AG08395 (cell line): ENCODE data around the gene ASB3.
"Not testable (repeated sequence)": the region's sequence is repeated elsewhere in the genome, so short reads cannot be mapped to it uniquely, and the experiment has no call there.

Experiments used
- DNase-seq: peaks from one replicate; pipeline ENCODE4 v3.0.0; 2012; ENCODE audit warnings: mixed read lengths, low spot score

ASB3 gene

GRCh38 chr2:53786705-53787613 lies at the start of gene ASB3, which contains the start of gene ERLEC1:
TSS of gene ASB3 (minus strand) at chr2:53786953. CDS start at chr2:53765572, 21,381 bp downstream.
TSS of gene ERLEC1 (plus strand) at chr2:53787044. CDS start at chr2:53787211, 167 bp downstream.
- DNase-seq, result peak; percentile 91

GRCh38 chr2:53829980-53830290 lies 43.2 kb upstream of the ASB3 start:
- DNase-seq, result not testable (repeated sequence)

- no peak for DNase-seq
Observed at GRCh38 chr2:53829273-53829979, 42.7 kb upstream of the ASB3 start.

- no peak for DNase-seq
Observed at GRCh38 chr2:53828331-53828730, 41.6 kb upstream of the ASB3 start.

GRCh38 chr2:53827398-53828175 lies 40.8 kb upstream of the ASB3 start:
- DNase-seq, result peak; percentile 4

GRCh38 chr2:53826587-53827397 lies 40.0 kb upstream of the ASB3 start:
- peak; percentile 6 for DNase-seq

- DNase-seq, result no peak
Observed at GRCh38 chr2:53826030-53826410, 39.3 kb upstream of the ASB3 start.

- DNase-seq, result not testable (repeated sequence)
Observed at GRCh38 chr2:53823639-53824038, 36.9 kb upstream of the ASB3 start.

- no peak for DNase-seq
Observed at GRCh38 chr2:53821810-53822209, 35.1 kb upstream of the ASB3 start.

GRCh38 chr2:53820711-53821110 lies 34.0 kb upstream of the ASB3 start:
- DNase-seq, result no peak

- DNase-seq, result no peak
Observed at GRCh38 chr2:53820048-53820447, 33.3 kb upstream of the ASB3 start.

- no peak for DNase-seq
Observed at GRCh38 chr2:53819634-53820033, 32.9 kb upstream of the ASB3 start.

GRCh38 chr2:53818854-53819435 lies 32.2 kb upstream of the ASB3 start:
- no peak for DNase-seq

- DNase-seq, result no peak
Observed at GRCh38 chr2:53813151-53813550, 26.4 kb upstream of the ASB3 start.

- DNase-seq, result no peak
Observed at GRCh38 chr2:53811601-53812000, 24.8 kb upstream of the ASB3 start.

- no peak for DNase-seq
Observed at GRCh38 chr2:53802617-53803151, 15.9 kb upstream of the ASB3 start.

GRCh38 chr2:53801547-53801946 lies 14.8 kb upstream of the ASB3 start:
- no peak for DNase-seq

GRCh38 chr2:53793821-53794220 lies 7.1 kb upstream of the ASB3 start:
- DNase-seq, result no peak

- DNase-seq, result no peak
Observed at GRCh38 chr2:53793261-53793660, 6.5 kb upstream of the ASB3 start.

- DNase-seq, result peak; percentile 16
Observed at GRCh38 chr2:53787614-53788289, 999 bp upstream of the ASB3 start.
